Stimulated activated CD4-positive, alpha-beta T cell treated with anti-CD3 and anti-CD28 coated beads, Interleukin-1b, Interleukin-23, amount 100 ng/mL, for 1 hour (primary cell): ENCODE data around the gene RYR2.
"Not testable (repeated sequence)": the region's sequence is repeated elsewhere in the genome, so short reads cannot be mapped to it uniquely, and the experiment has no call there.

Experiments used
- DNase-seq, 2 donors: peaks; one replicate each; pipeline ENCODE4 v3.0.0-alpha.2; 2020; ENCODE audit warnings: low read depth in 2 of 2

RYR2 gene

GRCh38 chr1:237352747-237353146, 310.8 kb downstream of the RYR2 start:
- no peak for DNase-seq

DNA sequence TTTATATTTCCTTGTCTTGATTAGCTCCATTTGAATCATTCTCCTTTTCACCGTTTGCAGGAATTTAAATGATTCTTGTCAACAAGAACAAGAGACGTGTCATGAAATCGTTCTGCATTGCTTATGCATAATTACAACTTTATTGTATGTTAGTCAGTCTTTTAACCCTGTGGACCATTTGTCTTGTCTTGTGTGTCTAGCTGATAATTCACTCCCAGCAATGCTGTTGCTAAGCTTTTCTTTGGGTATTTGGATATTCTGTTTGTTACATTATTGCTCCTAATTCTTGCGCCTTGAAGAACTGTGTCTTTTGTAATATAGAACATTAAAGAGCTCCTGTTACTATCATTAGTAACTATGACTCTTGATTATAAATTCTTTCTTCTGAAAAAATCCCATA, 311.9 kb downstream of the RYR2 start:
- DNase-seq = no peak

GRCh38 chr1:237355022-237355421, 313.0 kb downstream of the RYR2 start:
- no peak for DNase-seq

- no peak for DNase-seq
These were observed 316.6 kb downstream of the RYR2 start for GRCh38 chr1:237358555-237358954.

DNA sequence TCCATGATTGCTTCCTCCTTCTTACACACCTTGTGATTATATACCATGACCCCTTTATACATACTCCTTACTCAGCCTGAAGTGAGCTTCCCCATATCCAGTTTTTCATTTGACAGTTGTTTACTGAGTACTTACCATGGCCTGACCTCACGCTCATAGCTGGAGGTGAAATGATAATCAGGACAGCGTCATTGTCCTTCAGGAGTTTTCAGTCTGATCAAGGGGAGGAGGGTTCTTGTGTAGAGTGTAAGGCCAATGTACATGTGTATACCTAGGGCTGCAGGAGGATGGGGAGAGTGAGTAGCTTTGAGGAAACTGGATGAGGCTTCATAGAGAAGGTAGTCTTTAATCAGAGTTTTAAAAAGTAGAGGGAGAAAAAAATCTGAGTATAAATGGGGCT, 325.8 kb downstream of the RYR2 start:
- DNase-seq = no peak

GRCh38 chr1:237371477-237371876, 329.5 kb downstream of the RYR2 start:
- DNase-seq = not testable (repeated sequence)

DNA sequence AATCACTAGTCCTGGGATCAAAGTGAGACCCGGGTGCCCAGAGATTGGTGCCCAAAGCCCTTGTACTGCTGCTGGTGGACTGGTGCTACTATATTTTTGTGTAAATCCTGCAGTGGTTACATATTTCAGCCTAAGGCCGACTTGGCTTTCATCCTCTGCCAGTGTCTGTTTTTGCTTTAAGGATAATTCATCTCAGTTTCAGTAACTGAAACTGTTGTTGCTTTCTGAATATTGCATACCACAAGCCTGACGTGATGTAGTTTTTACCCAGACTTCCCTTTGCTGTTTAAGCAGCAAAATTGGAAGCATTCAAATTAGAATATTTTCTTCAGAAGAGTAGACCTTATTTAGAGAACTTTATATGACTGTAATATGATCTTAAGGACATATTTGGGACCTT, 341.8 kb downstream of the RYR2 start:
- no peak for DNase-seq

GRCh38 chr1:237384213-237384612, 342.2 kb downstream of the RYR2 start:
- no peak for DNase-seq

GRCh38 chr1:237386362-237387143, 344.6 kb downstream of the RYR2 start:
- DNase-seq = no peak

- no peak for DNase-seq
These were observed 345.1 kb downstream of the RYR2 start for GRCh38 chr1:237387144-237387505.

DNA sequence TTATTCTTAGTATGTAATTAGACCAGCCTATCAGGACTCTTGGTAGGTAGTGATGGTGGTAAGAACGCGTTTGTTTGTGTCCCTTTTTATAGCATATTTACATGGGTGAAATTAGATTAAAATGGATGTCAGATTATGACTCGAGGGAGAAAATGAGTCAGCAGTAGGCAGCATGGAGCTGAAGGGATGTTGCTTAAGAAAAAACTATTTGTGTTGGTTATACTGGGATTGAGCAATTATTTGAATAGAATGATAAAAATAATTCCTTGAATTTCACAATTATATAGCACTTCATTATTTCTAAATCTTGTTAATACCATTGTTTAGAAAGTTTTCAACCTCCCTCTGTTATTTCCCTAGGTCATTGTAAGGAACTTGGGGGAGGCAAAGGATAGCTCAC, 348.8 kb downstream of the RYR2 start:
- no peak for DNase-seq

GRCh38 chr1:237393632-237394031, 351.6 kb downstream of the RYR2 start:
- DNase-seq = no peak

- DNase-seq = no peak
These were observed 352.3 kb downstream of the RYR2 start for GRCh38 chr1:237394281-237394680.

GRCh38 chr1:237396426-237396825, 354.4 kb downstream of the RYR2 start:
- DNase-seq = no peak

- no peak for DNase-seq
These were observed 356.8 kb downstream of the RYR2 start for GRCh38 chr1:237398751-237399150.

DNA sequence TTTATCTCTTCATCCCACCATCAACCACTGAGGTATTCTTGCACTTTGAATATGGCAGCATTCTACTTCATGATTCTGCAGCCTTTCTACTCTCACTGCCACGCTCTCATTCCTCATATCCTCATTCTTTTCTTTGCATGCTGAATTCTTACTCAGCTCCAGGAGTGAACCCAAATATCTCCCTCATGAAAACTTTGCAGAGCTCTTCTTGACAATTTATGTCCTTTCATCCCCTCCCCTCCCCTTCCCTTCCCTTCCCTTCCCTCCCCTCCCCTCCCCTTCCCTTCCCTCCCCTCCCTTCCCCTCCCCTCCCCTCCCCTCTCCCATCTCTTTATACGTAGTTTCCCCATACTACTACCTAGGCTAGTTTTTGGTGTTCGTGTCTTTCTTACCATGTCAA, 363.9 kb downstream of the RYR2 start:
- no peak for DNase-seq

DNA sequence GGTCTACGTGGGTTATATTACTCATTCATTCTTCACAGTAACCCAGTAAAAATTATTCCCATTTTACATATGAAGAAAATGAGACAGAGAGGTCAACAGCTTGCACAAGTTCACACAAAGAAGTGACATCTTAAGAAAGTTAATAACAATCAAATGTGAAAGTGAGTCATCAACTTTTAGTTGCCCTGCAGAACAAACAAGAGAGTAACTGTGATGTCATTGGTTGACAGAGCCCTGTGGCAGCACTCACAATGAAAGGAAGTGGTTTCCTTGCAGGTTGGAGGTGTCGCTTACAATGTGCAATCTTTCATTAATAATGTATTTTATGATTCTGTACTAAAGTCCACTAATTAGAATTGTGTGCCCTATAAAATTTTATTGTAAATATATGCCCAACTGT, 369.6 kb downstream of the RYR2 start:
- DNase-seq = no peak

DNA sequence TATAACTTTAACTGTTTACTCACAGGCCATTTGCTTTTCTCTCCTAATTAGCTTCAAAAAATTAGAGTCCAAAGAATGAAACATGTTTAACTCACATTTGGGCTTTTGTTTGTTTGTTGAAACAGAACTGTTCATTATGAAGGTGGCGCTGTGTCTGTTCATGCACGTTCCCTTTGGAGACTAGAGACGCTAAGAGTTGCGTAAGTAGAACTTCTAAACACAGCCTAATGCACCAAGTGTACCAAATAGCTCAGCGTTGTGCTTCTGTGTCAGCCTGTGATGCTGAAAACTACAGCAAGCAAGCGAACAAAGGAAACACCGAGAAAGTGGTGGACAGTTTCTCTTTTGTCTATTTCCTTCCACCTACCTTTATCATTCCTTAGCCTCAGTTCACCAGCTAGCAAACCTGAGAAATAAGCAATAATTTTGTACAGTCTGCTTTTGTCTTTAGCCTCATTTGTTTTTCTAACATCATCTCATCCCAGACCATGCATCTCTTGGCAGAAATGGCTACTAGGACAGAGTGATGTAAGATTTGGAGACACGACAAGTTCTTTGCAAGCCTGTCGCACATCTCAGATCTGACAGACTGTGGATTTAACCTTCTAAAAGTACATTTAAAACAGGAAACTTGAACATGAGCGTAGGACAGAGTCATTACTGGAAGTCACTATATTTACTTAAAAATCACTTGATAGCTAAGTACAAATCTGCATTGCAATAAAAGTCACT, 375.1 kb downstream of the RYR2 start:
- no peak for DNase-seq

DNA sequence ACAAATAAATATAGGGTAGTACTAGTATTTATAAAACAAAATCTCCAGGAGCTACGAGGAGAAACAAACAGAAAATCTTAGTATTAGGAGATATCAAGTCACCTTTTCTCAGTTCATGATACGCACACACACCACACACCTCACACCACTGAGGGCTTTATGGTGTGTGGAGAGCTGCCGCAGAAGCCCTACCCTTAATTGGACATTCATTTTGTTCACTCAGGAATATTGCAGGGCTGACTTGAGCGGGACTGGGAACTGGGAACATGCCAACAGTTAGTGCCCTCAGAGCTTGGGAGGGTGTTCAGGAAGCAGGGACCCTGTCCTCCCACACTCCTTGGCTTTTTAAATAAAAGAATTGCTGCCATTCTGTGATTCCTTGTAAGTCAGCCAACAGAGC, 386.8 kb downstream of the RYR2 start:
- no peak for DNase-seq

- DNase-seq = no peak
These were observed 387.3 kb downstream of the RYR2 start for GRCh38 chr1:237429252-237429651.

DNA sequence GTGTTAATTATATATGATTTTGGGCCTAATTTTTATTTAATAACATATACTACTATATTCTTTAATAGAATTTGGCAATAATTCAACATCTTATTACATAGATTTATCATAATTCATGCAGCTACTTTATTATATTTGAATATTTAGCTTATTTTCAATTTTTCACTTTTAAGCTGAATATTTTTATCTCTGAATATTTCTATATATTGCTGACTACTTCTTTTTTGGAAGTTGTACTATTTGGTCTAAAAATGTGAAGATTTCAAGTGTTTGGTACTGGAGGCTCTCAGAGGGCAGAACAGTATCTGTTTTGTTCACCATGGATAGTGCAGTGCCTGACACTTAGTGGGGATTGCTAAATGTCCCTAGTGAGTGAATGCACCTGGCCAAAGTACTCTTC, 389.5 kb downstream of the RYR2 start:
- no peak for DNase-seq

DNA sequence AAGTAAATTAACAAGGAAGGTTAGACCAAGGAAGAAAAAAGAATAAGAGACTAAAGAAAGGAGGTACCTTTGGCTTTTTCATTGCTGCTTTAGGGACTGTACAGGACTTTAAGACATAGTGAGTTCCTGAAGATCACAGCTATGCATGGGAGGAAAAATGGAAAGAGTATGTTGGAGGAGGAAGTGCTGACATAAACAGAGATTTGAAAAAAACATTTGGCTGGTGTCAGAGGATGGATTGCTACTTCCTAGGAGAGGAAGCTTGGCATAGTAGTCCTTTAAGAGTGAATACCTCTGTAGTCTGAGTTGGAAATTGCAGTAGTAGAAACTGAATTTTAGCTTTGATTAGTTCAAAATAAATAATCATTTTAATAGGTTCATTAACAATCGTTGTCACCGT, 398.4 kb downstream of the RYR2 start:
- DNase-seq = no peak

GRCh38 chr1:237444120-237444790, 402.3 kb downstream of the RYR2 start:
- DNase-seq = no peak
